ENCODE results near the gene RGS12. TPM values are rescaled to one million over a fixed set of nuclear protein-coding genes. Genes with fewer than 3 reads are reported as not detected.

Gene RGS12
- total RNA-seq, 2 experiments from 2014 or later, result 1.3 to 2.2 TPM

DNA sequence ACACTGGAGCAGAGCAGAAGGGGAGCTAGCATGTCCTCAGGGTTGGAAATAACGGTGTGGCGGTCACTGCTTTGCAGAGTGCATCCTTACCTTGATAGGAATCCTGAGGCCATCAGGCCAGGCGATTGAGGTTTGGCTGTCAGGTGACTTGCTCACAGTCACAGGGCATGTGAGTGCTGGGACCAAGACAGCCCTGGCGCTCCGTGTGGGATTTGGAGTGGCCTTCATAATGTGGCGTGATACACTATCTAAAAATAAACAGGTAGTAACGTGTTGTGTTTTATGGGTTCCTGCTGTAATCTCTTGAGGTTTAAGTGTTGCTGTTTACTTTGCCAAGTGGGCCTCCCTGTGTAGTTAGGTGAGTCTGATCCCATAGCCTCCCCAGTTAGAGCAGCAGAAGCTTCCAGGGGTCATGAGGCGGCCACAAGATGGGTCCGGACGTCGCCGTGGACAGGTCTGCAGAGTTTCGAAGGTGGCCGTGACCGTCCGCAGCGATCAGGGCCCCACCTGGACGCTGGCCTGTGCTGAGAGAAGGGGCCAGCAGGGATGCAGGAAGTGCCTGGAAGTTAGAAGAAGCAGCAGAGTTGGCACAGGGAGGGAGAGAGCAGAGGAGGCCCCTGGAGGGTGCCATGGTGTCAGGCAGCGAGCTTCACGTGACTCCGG lies 27.7 kb downstream of the RGS12 start:
- ChIA-PET POLR2A (no interaction called here), CTCF (interaction anchor here (1.4 kb wide), 1 partner anchor 11 kb away, joined by 4 read pairs; no protein-coding TSS in a partner anchor)

DNA sequence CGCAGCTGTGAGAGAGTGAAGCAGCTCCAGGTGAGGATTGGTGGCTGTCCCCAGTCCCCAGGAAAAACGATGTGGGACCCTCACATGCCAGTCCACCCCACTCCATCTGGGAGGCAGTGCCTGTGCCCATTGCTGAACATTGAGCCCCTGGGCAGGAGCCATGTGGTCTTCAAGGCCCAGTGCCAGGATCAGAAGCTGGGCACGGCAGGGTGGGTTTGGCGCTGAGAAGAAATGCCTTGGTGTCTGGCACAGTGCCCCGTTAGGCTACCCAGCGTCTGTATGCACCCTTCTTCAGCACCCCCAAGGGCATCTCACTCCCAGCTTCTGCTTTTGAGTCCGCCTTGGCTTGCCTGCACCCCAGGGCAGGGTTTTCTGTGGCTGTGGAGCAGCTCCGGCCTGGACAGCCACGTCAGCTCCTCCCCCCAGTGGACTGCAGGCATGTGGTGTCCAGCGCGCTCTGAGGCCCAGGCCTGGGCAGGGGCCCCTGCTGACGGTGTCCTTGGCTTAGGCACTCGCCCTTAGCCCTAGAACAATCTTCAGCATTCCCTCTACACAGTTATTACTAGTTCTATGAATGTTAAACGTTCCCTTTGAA lies 28.6 kb downstream of the RGS12 start:
- ChIA-PET CTCF (interaction anchor here (1.4 kb wide), 1 partner anchor 10 kb away, joined by 4 read pairs; no protein-coding TSS in a partner anchor), POLR2A (no interaction called here)

DNA sequence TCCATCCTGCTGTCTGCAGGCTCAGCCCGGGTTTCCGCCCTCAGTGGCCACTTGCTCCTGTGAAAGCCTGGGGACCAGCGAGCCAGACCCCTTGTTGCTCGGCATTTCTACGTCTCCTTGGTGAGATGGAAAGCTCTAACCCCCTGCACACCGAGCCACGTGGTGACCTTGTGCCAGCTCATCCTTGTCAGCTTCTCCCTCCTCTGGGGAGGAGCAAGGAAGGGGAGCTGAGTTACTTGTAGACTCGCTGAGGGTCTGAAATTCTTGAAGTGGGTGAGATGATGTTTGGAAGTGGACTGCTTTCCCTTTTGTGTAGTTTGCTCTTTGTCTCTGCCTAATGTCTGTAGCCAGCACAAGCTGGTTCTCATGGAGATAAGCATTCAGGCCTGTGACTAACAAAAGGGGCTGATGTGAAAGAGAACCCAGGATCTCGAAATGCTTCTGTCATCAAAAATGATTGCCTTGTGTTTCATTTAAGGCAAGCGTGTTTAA lies 29.3 kb downstream of the RGS12 start:
- POLR2A ChIA-PET, result no interaction called here
- CTCF ChIA-PET, result no interaction called here

DNA sequence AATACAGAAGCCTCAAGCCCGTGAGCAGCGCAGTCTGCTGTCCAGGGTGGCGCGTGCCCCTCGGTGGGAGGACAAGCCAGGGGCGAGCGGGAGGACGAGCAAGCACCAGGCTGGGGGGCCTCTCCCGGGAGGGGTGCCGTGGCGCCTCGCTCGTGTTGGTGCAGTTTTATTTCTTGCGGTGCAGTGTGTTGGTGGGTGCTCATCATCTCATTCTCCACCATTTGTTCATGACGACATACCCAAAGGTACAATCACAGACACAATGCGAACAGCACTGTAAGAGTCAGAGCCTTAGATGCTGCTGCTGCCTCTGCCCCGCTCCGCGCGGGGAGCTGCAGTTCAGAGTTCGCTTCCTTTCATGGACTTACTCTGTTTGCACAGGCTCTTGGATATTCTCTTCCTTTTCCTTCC lies 30.3 kb downstream of the RGS12 start:
- POLR2A ChIA-PET, result no interaction called here
- CTCF ChIA-PET, result no interaction called here

DNA sequence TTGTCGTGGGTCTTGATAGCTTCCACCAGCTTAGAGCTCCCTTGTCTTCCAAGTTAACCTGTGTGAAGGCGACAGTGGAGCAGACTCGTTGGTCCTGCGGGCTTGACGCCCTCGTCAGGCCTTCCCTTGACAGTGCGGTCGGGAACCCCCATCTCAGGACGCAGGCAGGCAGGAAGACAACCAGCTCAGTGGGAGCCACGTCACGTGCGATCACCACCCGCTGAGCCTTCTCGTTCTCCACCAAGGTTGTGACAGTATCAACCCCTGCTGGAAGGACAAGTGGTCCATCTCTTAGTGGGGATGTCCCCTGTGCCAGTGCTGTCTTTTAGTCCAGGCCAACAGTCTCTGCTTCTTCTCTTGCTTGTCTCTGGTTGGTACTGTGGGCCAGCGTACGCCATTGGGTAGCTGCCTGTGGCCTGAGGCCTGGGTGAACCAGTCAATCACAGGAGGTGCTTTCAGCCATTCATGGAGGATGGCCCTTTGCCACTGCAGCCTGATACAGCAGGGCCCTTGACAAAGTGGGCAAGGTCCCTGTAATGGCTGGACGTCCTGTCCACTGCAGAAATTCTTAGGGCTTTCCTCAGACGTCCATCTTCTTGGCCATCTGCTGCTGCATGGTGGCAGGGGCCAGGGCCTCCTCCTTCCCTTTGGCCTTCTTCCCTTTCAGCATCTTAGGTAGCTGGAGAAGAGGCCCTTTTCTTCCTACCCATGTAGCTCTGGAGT lies 31.4 kb downstream of the RGS12 start:
- CTCF ChIA-PET, result interaction anchor here (0.7 to 1.0 kb wide), 2 partner anchors 119 to 131 kb away, joined by 3 read pairs; no protein-coding TSS in a partner anchor
- POLR2A ChIA-PET, result no interaction called here

DNA sequence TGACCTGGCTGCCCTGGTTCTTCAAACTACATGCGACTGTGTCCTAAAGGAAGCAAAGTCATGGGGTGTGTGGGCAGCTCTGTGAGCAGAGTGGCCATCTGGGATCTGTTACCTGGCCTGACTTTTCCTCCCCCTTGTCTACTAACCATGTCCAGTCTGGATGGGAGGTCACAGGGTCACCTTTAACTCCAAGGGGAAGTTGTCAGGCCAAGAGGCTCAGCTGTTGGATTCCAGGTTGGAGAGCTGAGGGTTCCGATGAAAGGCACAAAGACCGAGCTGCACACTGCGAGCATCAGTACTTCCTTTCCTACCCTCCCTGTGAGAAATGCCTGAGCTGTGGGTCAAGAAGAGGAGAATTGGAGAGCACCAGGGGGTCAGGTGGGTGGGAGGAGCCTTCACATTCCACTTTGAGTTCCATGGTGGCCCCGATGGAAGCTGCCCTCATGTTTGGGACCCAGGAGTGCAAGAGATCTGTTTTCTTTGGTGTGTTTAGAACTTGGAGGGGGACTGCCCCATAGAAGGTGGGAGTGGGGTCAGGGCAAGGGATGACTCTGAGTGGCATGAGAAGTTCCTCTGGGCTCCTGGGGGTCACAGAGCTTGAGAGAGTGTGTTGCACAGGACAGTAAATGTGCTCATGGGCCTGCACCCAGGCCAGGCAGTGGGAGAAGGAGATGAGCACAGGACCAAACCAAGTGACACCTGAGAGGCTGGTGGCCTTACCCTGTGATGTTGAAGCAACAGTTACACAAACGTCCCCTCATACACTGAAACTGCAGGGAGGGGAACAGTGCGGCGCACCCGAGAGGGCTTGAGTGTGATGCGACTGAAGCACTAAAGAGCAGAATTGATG lies 36.2 kb downstream of the RGS12 start:
- ChIA-PET POLR2A (no interaction called here), CTCF (no interaction called here)

DNA sequence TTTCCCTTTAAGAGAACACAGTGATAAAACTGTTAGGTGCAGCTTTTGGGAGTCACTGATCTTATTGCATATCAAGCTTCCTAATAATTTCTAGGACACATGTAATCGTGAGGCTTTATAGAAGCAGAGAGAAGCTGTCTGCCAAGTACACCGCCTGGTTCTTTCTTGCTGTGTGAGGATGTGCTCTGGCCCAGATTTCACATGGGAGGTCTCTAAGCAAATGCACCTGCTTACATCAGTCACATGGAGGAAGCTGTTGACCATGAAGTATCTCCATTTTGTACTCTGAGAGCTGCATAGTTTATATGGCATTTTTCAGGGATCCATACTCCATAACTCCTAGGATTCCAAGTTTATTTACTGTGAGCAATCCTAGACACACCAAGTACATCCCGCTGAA lies 37.1 kb downstream of the RGS12 start:
- CTCF ChIA-PET, result no interaction called here
- POLR2A ChIA-PET, result no interaction called here

DNA sequence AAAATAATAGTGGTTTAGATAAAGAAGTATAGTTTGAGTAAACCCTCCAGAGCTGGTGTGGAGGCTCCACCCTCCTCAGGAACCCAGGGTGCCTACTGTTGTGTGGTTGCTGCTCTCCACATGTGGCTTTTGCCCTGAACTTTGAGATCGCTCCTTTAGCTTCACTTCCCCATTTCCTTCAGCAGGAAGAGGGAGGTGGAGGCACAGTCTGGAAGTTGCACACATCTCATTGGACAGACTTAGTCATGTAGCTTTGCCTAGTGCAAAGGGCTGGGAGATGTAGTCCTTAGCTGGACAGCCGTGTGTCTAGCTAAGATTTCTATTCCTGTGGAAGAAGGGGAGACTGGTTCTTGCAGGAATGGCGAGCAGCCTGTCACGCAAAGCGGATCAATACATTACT lies 37.9 kb downstream of the RGS12 start:
- ChIA-PET CTCF (interaction anchor here (1.6 kb wide), 1 partner anchor 10 kb away, joined by 4 read pairs; no protein-coding TSS in a partner anchor), POLR2A (no interaction called here)

DNA sequence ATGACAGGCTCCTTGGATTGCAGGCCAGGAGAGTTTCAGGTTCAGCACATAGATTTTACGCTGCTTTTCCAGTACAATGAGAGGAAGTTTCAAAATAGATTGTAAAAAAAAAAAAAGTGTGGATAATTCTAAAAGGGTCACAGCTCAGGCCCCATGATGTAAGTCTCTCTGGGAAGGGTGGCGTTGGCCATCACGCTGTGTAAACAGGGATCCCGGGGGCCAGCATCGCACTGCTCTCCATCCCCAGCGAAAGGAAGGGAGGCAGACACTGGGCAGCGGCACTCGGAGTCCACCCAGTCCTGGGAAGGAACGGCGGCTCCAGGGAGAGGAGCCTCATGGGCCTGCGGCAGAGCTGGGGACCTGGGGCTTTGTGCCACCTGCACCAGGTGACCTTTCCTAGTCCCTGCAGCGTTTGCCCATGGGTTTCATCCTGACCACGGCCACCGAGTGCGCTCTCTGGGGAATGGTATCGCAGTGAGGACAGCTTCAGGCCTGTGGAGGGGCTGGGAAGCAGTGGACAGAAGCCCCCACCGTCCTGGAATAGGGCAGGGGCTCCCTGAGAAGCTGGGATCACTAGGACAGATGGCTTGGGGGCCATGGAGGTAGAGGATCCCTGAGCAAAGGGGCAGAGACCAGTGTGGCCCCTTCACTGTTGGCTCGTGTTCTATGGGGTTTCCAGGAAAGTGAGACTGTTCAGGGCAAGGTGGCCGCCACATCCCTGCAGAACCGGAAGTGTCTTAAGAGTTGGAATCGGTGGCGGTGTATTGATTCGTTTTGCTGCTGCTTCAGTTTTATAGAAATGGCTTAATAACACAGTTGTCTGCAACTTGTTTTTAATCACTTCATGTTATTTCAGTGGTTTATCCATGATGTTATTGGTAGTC lies 38.9 kb downstream of the RGS12 start:
- ChIA-PET POLR2A (no interaction called here), CTCF (interaction anchor here (1.6 kb wide), 1 partner anchor 11 kb away, joined by 4 read pairs; no protein-coding TSS in a partner anchor)

DNA sequence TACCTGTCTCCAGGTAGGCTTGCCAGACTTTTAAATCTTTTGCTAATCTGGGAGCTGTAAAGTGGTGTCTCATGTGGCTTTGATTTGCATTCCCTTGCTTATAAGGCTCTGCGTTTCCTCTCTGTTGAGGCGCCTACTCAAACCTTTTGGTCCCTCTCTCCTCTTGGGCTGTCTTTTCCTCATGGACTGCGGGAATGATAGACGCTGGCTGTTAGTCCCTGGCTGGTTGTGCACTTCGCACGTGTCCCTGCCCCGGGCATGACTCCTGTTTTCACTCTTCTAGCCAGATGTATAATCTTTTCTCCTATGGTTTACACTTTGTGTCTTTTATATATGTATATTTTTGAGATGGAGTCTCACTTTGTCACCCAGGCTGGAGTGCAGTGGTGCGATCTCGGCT lies 39.7 kb downstream of the RGS12 start:
- CTCF ChIA-PET, result interaction anchor here (1.6 kb wide), 1 partner anchor 12 kb away, joined by 4 read pairs; no protein-coding TSS in a partner anchor
- POLR2A ChIA-PET, result no interaction called here

DNA sequence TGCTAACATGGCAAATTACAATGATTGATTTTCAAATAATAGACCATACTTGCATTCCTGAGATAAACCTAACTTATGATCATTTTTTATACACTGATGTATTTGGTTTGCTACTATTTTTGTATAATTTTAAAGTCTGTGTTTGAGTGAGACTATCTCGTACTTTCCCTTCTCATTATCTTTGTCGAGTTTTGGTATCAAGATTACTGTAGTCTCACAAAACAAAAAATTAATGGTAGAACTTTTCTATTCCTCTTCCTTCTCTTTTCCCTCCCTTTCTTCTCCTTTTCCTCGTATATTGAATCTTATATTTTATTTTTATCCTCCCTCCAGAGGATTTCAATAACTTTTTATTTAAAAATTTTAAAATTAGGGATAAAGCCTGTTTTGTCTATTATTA lies 41.5 kb downstream of the RGS12 start:
- ChIA-PET POLR2A (no interaction called here), CTCF (no interaction called here)

DNA sequence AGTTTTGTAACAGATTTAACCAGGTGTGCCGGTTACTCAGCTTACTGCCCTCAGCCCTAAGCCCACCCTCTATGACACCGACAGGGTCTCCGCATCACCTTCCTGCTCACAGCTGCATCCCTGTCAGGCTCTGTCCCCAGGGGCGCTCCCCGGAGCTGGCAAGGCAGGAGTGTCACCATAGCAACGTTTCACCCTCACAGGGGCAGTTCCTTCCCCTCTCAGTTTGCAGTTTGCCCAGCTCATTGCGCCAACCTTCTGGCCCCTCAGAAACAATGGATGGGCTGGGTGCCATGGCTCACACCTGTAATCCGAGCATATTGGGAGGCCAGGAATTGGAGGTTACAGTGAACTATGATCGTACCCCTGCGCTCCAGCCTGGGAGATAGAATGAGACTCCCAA lies 42.6 kb downstream of the RGS12 start:
- ChIA-PET POLR2A (no interaction called here), CTCF (no interaction called here)

DNA sequence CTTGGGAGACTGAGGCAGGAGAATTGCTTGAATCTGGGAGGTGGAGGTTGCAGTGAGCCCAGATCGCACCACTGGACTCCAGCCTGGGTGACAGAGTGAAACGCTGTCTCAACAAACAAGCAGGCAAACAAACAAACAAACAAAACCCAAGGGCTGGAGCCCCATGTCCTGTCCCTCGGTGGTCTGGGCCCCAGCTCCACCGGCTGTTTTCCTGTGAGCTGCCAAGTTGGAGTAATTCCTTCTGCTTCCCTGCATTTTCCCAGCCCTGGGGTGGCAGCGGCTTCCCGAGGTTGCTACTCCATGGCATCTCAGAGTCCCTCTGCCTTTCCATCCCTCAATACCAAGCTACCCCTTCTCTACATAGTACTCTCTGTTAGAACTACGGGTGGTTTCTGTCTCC lies 43.2 kb downstream of the RGS12 start:
- ChIA-PET CTCF (no interaction called here), POLR2A (no interaction called here)

DNA sequence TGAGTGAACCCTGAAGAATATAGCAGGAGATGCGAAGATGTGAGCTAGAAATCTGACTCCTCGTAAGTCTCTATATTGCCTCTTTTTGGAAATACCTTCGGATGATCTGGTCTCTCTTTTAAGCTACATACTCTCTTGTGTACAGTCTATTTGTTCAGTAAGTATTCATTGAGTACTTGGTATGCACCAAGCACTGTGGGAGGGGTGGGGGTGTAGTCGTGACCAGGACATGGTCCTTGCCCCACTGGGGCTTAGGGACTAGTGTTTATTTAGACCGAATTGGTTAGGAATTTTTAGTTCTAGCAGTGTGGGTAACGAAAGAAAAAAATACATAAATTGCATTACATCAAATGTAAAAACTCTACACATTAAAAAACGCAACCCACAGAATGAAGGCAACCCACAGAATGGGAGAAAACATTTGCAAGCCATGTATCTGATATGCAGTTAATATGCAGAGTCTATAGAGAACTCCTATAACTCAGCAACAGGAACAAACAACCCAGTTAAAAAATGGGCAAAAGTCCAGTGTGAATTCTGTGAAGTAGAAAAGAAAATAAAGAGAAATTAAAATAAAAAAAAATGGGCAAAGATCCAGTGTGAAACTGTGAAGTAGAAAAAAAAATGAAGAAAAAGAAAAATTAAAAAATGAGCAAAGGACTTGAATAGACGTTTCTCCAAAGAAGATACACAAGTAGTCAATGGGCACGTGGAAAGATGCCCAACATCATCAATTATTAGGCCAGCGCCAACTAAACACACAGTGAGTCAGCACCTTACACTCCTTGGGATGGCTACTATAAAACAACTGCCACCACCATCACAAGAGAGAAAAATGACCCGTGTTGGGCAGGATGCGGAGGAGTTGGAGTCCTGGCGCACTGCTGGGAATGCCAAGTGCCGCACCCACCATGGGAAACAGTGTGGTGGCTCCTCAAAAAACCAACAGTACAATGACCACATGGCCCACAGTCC lies 43.8 kb downstream of the RGS12 start:
- CTCF ChIA-PET, result no interaction called here
- POLR2A ChIA-PET, result no interaction called here

DNA sequence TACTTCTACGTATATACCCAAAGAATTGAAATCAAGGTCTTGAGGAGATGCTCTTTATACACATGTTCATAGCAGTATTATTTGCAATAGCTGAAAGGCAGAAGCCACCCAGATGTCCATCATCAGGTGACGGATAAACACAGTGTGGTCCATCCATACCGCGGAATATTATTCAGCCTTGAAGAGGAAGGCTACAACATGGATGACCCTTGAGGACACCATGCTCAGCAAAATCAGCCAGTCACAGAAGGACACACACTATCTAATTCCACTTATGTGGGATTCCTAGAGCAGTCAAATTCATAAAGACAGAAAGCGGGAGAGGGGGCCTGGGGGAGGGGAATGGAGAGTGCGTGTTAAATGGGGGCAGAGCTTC lies 44.5 kb downstream of the RGS12 start:
- ChIA-PET CTCF (no interaction called here), POLR2A (no interaction called here)

DNA sequence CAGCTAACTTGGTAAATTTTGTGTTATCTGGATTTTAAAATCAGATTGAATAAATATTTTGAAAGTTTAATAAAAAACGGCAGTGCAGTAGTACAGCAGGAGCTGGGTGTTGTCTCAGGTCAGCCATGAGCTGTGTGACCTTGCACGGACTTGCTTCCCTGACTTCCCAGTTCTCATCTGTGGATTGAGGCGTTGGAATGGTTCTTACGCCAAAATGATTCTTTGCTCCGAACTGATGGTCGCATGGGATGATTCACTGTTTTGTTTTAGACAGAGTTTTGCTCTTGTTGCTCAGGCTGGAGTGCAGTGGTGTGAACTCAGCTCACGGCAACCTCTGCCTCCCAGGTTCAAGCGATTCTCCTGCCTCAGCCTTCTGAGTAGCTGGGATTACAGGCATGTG lies 45.0 kb downstream of the RGS12 start:
- ChIA-PET CTCF (no interaction called here), POLR2A (no interaction called here)

DNA sequence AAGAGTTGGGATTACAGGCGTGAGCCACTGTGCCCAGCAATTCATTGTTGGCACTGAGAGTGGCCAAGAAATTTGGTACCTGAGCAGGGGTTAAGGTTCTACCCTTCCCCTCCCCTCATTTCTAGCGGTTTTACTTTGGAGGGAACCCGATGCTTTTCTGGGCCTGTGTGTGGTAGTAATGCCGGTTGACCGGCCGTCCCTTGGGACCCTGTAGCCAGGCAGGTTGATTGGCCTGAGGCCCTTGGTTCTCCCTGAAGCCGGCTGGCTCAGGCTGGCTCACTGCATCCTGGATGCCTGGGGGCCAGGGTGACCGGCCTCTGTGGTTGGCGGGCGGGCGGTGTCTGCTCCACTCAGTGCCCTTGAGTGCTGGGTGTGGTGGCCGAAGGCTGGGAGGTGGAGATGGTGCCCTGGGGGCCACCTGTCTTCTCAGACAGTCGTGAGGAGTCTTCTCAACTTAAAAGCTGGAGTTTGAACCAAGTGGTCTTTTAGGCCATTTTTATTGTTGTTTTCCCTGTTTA lies 45.6 kb downstream of the RGS12 start:
- CTCF ChIA-PET, result interaction anchor here (0.6 kb wide), 1 partner anchor 199 kb away, joined by 4 read pairs; no protein-coding TSS in a partner anchor
- POLR2A ChIA-PET, result no interaction called here

DNA sequence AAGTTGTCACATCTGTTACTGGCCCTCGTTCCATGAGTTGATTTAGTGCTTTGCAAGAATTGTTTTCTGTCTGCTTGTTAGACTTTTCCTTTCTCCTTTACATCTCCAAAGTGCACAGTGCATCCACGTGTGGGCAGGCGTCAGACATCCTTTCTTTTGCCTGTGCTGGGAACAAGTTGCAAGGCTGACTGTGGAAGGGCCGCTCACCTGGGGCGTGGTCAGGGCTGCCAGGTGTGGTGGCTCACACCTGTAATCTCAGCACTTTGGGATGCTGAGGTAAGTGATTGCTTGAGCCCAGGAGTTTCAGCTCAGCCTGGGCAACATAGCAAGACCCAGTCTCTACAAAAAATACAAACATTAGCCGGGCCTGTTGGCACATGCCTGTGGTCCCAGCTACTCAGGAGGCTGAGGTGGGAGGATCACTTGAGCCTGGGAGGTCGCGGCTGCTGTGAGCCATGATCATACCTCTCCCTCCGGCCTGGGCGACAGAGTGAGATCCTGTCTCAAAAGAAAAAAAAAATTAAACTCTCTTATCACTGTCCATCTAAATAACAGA lies 46.2 kb downstream of the RGS12 start:
- CTCF ChIA-PET, result no interaction called here
- POLR2A ChIA-PET, result no interaction called here

All from activated CD8-positive, alpha-beta memory T cell treated with anti-CD3 and anti-CD28 coated beads for 36 hours (primary cell).